Measurements from ENCODE around the gene PDE8B. TPM values are rescaled to one million over a fixed set of nuclear protein-coding genes. Genes with fewer than 3 reads are reported as not detected.
A peak's percentile ranks its signal among the peaks of the same experiment; 100 is the strongest.

PDE8B gene
- total RNA-seq, 1 experiment from 2014 or later = 0.11 TPM

DNA sequence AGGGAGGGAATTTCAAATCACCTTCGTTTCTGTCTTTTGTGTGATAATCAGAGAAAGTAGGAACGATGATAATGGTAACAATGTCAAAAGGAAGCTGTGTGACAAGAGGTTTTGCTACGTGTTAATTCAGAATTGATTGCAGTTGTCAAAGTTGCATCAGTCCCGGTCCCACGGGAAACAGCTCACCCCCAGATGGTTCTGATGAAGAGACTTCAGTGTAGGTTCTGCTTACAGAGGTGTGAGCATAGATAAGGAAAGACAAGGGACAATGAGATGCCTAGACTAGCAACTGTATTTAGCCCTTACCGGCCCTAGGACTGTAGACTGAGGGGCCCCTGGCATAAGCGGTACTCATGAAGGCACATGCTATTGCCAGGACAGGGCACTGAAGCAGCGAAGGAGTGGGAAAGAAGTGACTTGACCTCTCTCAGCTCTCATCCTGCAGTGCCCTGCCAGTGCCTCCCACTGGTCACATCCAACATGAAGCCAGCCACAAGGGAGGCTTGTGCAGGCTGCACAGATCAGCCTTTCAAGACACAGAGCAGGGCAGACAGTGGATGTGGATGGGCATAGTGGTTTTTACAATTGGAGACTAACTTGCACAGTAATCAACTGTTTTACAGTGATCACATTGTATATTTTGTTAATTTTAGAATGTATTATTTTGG lies 21.1 kb downstream of the PDE8B start:
- no peak for DNase-seq (ENCODE audit: low read depth)

DNA sequence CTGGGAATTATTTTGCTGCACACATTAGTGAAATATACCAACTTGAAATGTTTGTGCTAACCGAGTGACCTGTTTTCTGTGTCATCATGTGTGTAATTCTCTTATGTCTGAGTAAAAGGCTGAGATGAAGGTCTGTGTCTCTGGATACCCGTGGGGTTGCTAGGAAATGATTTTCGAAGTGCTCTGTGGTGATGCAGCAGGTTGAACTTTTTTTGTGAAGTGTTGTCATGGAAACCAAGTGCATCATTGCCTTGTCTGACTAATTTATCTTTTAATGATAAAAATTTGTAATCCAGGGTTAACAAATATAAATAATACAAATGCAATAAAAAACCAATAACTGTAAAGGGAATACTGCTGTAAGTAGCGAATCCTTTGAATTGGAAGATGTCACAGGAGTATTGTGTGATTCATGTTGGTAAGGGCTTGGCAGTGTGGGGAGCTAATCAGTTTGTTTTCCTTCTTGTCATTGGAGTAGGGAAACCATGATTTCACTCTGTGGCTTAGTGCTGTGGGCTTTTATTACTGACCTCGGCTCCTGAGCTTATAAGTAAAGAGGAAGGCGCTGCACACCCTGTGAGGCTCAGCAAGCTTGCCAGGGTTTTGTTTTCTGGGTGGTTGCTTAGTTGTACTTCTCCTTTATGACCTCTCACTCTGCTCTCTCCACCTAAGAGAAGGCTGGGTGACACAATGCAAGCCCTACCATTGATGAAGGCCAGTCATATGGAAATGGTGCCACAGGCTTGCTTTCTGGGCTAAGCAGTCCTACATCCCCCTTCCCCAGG lies 22.3 kb downstream of the PDE8B start:
- DNase-seq (ENCODE audit: low read depth) = peak; percentile 6

DNA sequence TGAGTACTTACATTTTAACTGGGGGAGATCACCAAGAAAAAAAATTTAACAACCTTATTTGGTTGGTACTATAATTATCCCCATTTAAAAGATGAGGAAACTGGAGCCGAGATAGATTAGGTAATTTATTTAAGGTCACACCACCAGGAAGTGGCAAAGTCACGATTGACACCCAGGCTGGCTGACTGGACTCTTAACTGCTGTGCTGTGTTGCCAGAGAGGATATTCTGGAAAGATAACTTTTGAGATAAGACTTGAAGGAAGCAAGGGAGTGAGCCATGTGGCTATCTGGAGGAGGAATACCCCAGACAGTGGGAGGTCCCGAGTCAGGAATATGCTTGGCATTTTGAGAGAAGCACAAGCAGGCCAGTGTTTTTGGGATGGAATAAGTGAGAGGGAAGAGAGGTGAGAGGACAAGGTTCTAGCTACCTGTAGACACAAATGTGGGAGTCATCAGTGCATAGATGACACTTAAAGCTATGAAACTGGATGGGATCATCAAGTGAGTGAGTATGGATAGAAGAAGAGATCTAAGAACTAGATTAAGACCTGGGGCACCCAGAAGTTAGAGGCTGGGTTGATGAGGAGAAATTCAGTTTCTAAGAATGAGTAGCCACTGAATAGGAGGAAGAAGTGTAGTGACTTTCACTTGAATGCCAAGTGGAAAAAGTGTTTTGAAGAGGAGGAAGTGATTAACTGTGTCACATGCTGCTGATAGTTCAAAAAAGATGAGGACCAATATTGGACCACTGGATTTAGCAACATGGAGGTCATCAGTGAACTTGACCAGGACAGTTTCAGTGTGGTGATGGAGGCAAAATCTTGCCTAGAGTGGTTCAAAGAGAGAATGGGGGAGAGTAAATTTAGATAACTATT lies 25.6 kb downstream of the PDE8B start:
- DNase-seq (ENCODE audit: low read depth) = no peak

DNA sequence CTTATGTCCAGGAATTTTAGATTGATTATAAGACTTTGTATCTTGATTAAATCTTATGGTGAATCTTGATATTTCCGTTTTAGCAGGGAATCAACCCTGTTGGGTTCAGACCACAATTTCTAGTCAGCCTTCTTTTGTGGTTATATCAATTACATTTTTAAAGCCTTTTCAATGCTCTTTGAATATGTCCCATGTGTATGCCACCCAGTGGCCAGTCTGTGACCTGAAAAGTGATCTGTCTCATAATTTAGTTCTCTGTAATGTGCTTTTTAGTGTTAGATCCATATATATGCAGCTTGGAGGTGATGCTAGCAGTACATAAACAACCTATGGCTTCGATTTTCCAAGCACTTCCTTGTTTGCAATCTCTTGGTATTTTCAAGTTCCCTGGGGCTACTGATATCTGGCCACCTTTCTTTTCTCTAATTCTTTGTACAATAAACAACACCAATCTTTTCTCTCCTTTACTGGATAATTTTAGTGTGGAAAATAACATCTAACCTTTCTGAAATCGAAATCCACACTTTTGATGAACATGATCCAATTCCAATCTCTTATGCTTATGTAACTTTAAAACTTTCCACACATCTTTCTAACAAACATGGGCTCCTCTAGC lies 28.8 kb downstream of the PDE8B start:
- peak; percentile 16 for DNase-seq (ENCODE audit: low read depth)

DNA sequence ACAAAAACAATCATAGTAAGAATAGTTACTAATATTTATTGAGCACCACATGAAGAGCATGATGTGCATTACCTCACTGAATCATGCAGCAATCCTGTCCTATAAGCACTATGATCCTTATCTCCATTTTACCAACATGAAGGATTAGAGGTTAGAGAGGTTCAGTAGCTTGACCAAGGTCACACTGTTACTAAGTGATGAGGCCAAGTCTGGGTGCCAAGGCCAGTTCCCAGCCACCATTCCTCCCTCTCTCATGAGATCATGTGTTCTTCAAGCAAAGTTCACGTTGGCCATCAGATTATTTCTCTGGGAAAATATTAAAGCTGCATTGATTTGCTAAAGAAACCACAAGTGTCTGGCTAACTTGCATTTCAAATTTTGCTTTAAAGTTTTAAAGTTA lies 31.0 kb downstream of the PDE8B start:
- DNase-seq (ENCODE audit: low read depth) = no peak

DNA sequence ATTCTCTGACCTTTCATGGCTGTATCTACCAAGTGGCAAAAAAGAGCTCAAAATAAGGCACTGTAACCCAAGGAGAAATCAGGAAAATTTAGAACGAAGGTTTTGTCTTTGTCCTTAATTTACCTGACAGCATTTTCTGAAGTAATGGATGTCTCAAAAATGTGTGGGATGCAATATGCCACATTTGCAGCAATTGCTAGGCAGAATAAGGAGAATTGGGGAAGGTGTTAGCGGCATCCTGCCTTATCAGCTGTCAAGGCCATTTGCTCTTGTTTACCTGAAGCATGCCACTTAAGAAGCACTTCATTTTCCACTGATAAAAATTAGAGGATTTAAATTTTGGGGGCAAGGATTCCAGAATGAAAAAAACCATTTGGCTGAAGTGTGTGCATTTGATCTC lies 39.0 kb downstream of the PDE8B start:
- no peak for DNase-seq (ENCODE audit: low read depth)

DNA sequence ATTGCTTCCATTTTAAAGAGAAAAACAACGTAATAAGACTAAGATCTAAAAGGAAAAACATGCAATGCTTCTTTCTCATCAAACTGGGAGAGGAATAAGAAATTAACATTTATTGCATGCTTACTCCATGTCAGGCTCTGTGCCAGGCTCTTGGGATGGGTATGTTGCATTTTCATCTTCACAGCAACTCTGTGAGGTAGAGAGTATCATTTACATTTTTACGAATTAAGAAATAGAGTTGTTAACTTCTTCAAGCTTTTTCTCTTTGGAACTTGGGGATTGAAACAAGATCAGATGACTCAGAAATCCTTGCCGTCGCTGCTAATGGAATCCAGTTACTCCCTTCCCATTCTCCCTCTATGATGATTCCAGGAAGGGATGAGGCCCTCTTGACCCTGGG lies 39.5 kb downstream of the PDE8B start:
- no peak for DNase-seq (ENCODE audit: low read depth)

DNA sequence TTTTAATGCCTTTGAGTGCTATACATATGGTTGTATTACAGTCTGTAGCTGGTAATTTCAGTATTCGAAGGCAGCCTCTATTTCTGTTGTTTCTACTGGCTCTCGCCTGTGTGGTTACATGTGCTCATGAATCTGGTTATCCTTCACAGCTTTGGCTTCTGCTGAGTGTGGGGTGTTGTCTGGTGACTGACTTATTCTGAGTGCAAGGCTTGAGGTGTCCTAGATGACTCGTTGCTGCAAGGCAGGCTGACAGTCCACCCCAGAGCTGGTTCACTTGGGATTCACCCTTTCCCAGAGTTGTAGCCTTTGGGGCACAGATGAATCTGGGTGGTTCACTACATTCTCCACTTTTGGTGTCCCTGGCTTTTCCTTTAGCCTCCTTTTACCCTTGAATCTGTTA lies 41.4 kb downstream of the PDE8B start:
- DNase-seq (ENCODE audit: low read depth) = no peak

DNA sequence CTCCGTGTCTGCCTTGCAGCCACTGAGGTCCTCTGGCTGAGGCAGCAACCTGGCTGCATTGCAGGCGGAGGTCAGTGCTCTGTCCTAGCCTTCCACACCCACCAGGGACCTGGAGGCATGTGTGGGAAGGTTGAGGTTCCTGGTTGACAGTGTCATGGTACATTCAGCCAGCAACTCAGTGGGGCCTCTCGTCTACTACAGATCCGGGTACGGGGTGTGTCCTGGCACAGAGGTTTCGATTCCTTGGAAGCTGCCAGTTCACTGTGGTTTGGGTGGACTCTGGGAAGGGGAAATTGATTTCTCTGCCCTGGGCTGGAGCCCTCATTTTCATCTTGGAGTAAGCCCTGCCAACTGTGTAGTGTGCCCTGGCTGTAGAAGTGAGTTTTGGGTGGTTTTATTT lies 45.1 kb downstream of the PDE8B start:
- DNase-seq (ENCODE audit: low read depth) = no peak

DNA sequence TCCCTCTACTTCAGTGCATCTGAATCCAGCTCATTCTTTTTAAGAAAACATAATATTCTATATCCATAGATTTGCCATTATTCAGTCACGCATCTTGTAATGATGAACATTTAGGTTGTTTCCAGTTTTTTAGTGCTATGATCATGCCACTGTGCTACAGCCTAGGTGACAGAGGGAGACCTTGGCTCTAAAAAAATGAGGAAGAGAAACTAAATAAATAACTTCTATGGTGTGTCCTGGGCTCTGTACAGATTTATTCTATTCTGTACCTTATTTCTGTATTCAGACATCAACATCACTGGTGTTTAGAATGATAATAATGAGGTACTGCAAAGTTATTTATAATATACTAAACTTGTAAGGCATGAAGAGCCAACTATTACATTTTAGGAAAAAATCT lies 45.9 kb downstream of the PDE8B start:
- no peak for DNase-seq (ENCODE audit: low read depth)

DNA sequence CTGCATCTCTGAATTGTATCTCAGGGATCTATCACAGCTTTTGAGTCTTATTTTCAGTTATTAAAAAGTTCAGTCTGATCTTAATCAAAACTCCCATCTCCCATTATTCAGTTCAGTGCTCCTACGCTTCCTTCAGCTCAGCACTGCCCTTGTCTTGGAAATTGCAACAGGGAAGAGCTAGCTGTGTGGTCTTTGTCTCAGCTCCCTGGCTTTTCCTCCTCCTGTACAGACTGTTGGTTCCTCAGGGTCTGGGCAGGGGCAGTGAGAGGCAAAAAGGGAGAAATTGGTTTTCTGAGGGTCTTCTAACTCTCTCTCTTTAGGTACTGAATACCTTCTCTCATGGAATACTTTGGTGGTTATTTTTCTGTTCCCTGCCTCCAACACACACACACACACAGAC lies 48.2 kb downstream of the PDE8B start:
- DNase-seq (ENCODE audit: low read depth) = no peak

DNA sequence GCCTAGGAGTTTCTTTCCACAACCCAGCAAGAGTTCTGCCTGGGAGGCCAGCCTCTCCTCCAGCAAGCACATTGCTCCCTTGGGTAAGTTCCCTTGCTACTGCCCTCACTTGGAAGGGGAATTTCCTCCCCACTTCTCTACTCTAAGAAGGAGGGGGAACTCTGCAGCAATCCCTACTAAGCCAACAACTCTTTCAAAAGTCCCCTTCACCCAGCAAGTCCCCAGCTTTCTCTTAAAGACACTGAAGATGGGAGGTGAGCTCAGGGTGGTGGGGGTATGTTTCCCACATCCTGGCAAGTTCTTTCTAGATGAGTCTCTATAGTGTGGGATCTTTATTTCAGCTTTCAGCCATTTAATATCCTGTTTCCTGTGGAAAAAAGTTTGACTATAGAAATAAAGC lies 49.0 kb downstream of the PDE8B start:
- DNase-seq (ENCODE audit: low read depth) = no peak

DNA sequence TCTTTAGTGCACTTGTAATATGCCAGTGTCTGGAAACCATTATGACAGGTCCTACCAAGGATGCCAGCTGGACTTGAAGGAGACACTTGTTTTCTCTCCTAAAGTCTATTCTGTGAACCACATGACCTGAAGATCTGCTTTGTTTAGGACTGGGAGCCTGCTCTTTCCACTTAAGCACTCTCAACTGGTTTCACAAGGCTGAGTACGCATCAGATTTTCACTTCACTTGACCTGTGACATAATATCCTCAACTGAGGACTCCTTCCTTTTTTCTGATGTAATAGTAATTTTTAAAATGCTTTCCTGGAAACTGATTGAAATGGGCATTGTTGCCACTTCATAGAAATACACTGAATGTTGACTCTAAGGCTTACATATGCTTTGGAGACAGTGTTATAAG lies 52.2 kb downstream of the PDE8B start:
- DNase-seq (ENCODE audit: low read depth) = no peak

DNA sequence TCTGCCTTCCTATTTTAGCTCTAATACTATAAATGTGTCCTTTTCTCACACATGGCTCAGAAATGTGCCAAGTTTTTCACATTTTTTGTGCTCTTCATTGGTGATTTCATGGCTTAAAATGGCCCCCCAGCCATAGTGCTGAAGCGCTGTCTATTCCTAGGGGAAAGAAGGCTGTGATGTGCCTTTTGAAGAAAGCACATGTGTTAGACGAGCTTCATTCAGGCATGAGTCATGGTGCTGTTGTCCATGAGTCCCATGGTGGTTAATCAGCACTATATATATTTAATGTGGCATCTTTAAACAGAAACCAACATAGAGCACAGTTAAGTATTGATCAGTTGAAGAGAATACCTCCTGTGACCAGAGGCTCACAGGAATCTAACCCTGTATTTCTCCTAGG lies 55.8 kb downstream of the PDE8B start:
- DNase-seq (ENCODE audit: low read depth) = peak; percentile 24

DNA sequence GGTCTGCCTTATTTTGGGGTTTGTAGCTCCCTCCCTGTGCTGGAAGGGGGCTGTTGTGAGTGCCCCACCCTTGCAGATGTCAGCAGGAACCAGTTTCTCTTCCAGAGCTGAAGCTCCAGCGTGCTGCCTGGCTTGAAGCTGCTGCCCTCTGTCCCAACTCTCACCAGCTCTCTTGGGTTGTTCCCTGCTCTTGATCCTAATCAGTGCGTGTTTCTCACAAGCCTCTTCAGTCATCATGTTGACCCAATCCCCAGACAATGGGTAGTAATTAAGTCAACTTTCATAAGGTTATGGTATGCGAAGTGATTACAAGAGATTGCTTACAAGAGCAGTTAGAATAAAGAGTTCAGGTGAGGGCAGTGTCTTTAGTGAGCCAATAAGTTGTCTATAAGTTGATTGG lies 57.0 kb downstream of the PDE8B start:
- DNase-seq (ENCODE audit: low read depth) = no peak

DNA sequence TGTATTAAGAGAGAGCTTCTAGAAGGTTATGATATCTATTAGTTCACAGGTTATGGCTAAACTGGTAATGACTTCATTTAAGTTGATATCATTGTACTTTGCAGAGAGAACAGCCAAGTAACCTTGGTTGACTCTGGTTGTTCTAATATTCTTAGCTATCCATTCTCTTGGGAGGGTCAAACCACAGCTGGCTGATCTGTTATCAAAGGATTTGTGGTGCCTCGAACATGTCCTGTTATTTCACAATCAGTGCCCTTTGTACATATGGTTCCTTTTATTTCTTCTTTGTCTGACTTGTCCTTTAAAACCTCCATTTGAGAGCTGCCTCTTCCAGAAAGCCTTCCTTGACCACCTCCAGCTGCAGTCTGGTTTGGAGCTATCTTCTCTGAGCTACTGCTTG lies 61.7 kb downstream of the PDE8B start:
- DNase-seq (ENCODE audit: low read depth) = peak; percentile 3

DNA sequence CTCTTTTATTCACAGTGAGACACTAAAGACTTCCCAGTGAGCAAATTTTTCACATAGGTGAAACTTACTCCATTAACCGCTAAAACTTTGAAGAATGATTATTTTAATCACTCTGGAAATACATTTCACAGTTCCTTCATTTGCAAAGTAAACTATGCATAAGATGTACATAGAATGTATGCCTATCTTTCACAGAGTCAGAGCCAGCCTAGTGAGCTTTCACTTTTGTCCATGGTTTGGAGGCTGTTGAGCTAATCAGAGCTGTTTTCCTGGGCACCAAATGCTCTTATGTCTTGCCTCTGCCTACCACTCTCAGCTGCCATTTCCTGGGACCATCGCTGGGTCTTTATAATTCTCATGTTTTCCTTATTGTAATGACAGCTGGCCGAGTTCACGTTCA lies 67.3 kb downstream of the PDE8B start:
- DNase-seq (ENCODE audit: low read depth) = no peak

DNA sequence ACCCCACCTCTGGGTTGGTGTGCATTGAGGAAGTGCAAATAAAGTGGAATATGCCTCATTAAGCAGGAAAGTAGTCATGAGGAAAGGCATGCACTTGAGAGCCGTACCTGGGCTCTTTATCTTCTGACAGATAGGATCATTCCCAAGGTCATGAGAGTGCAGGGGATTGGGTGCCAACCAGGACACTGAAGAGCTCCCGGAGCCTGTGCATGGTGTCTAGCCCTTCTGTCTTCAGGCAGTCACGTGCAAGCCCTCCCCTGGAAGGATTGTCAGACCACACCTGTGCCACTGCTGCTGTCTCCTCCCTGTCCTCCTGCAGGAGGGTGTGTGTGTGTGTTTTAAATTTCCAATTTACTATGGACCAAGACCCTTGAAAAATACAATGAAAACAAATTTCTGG lies 69.6 kb downstream of the PDE8B start:
- no peak for DNase-seq (ENCODE audit: low read depth)

DNA sequence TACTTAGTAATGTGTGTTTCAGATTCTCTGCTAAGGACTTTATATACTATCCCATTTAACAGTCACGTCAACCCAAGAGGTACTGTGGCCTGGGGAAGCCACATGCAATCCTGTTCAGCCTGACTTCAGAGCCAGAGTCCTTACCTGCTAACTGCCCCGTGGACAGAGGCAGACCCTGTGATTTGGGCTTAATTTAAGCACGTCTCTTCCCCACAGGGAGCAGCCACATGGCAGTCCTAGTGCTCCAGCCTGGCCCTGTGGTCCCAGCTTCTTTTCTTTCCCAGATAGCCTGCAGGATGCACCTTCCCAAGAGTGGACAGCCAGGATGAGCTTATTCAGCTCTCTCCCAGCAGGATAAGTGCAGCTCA lies 71.5 kb downstream of the PDE8B start:
- DNase-seq (ENCODE audit: low read depth) = no peak

DNA sequence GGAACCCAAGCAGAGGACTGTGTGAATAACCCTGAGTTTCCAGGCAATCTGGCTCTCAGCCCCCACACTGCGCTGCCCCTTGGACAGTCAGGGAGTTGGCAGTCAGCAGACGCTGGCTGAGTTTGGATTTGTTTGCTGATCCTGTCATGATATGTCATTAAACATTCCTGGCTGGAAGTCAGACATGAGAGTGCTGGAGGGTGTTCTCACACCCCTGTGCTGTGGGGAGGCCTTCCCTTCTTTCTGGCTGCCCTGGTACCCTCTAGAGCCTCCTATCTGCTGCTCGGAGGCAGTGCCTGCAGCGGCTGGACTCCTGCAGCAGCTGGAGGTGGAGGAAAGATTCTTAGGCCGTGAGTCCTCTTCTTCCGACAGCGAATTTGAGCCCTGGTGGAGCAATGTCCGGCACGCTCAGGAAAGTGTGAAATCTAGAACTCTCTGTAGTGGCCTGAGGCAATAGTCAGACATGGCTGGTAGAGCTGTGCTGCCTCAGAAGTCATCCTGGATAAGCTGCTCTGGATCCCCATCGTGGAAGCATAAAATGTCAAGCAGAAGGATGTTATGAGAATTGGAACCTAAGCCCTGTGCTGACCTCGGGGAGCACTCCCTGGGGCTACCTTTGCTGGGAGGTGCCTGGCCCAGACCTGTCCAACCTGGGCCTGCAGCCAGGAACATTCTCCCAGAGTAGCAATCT lies 72.0 kb downstream of the PDE8B start:
- peak; percentile 3 for DNase-seq (ENCODE audit: low read depth)

DNA sequence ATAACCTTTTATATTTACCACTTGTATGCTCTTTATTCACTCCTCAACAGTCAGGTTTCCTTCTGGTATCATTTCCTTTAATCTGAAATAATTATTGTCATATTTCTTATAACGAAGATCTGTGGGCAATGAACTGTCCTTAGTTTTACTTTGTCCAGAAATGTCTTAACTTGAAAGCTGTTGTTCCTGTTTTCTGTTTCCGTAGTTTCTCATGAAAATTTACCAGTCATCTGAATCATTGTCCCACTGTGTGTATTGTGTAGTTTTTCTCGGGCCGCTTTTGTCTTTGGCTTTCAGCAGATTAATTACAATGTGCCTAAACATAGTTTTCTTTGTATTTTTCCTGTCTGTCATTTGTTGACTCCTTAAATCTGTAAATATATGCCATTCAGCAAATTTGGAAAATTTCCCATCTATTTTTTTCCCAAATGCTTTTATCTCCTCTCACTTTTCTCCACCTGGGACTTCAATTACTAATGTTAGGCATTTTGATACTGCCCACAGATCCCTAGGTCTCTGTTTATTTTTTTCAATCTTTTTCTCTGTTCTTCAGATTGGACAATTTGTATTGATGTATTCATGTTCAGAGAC lies 74.9 kb downstream of the PDE8B start:
- DNase-seq (ENCODE audit: low read depth) = no peak

Measured in LHCN-M2 (cell line).